HepG2 (cell line): ENCODE data around the gene DNMT1. TPM values are rescaled to one million over a fixed set of nuclear protein-coding genes. Genes with fewer than 3 reads are reported as not detected.

ENCODE experiments used
- AGO2 ChIP-seq: fragments of 200-400 bp; formaldehyde crosslinking; optimal IDR thresholded peaks from 2 replicates; pipeline ENCODE3; 2017; ENCODE audit warnings: mild to moderate bottlenecking, low read depth, low read length, moderate library complexity
- BRD4 ChIP-seq: sonication (generic); formaldehyde crosslinking; IDR thresholded peaks from 2 replicates; pipeline ENCODE4 v1.4.0; 2020; ENCODE audit warnings: missing genetic modification reagents
- CBX5 ChIP-seq: sonication (generic); formaldehyde crosslinking; IDR thresholded peaks from 2 replicates; pipeline ENCODE4 v1.4.0; 2020; ENCODE audit warnings: missing genetic modification reagents, borderline replicate concordance
- CEBPG ChIP-seq: IDR thresholded peaks from 2 replicates; pipeline ENCODE4 v1.6.1; 2016
- HNF4A ChIP-seq: sonication (generic); formaldehyde crosslinking; IDR thresholded peaks from 2 replicates; pipeline ENCODE4 v1.4.0; 2020; ENCODE audit warnings: missing genetic modification reagents
- HOXD1 ChIP-seq: sonication (generic); formaldehyde crosslinking; IDR thresholded peaks from 2 replicates; pipeline ENCODE4 v1.5.0; 2020; ENCODE audit warnings: missing genetic modification reagents
- JDP2 ChIP-seq: sonication (generic); formaldehyde crosslinking; IDR thresholded peaks from 2 replicates; pipeline ENCODE4 v1.8.1; 2022; ENCODE audit warnings: missing genetic modification reagents, borderline replicate concordance
- MTA3 ChIP-seq: sonication (generic); formaldehyde crosslinking; IDR thresholded peaks from 2 replicates; pipeline ENCODE4 v1.4.0; 2020; ENCODE audit warnings: missing genetic modification reagents
- MZF1 ChIP-seq: sonication (generic); formaldehyde crosslinking; IDR thresholded peaks from 2 replicates; pipeline ENCODE4 v1.8.1; 2023; ENCODE audit warnings: mild to moderate bottlenecking, missing genetic modification reagents, borderline replicate concordance
- NAIF1 ChIP-seq: sonication (generic); formaldehyde crosslinking; IDR thresholded peaks from 2 replicates; pipeline ENCODE4 v1.5.0; 2020; ENCODE audit warnings: mild to moderate bottlenecking, missing genetic modification reagents, borderline replicate concordance
- RORA ChIP-seq: sonication (generic); formaldehyde crosslinking; IDR thresholded peaks from 2 replicates; pipeline ENCODE4 v1.5.0; 2020; ENCODE audit warnings: mild to moderate bottlenecking, missing genetic modification reagents, moderate library complexity
- TP53 ChIP-seq: sonication (generic); formaldehyde crosslinking; conservative IDR thresholded peaks from 2 replicates; pipeline ENCODE4 v1.4.0; 2020; ENCODE audit warnings: missing genetic modification reagents
- ZFP36 ChIP-seq: fragments of 150-350 bp; IDR thresholded peaks from 2 replicates; pipeline ENCODE4 v1.6.1; 2018; ENCODE audit warnings: borderline replicate concordance, low read length, low read depth; ENCODE audit not compliant: partially characterized antibody
- ZMYM2 ChIP-seq: sonication (generic); formaldehyde crosslinking; IDR thresholded peaks from 2 replicates; pipeline ENCODE4 v1.8.0; 2022; ENCODE audit warnings: mild to moderate bottlenecking, missing genetic modification reagents
- ZNF232 ChIP-seq: sonication (generic); formaldehyde crosslinking; IDR thresholded peaks from 2 replicates; pipeline ENCODE4 v1.4.0; 2020; ENCODE audit warnings: missing genetic modification reagents, borderline replicate concordance
- ZNF264 ChIP-seq: sonication (generic); formaldehyde crosslinking; IDR thresholded peaks from 2 replicates; pipeline ENCODE4 v1.4.0; 2020; ENCODE audit warnings: missing genetic modification reagents
- ZNF451 ChIP-seq: sonication (generic); formaldehyde crosslinking; IDR thresholded peaks from 2 replicates; pipeline ENCODE4 v1.5.0; 2020; ENCODE audit warnings: mild to moderate bottlenecking, missing genetic modification reagents
- ZNF562 ChIP-seq: sonication (generic); formaldehyde crosslinking; IDR thresholded peaks from 2 replicates; pipeline ENCODE4 v1.8.0; 2022; ENCODE audit warnings: missing genetic modification reagents, borderline replicate concordance
- polyA plus RNA-seq, 8 experiments: library from polyadenylated mRNA; depleted of rRNA in 3 of 8; stranded (reverse) in 7 of 8; unstranded in 1 of 8; fragments of >200 nt; fragmentation: Illumina TruSeq in 4 of 8; extraction: Trizol in 4 of 8; gene quantifications; 2 replicates each; pipeline versions ENCODE4 v1.2.1 to v1.2.3, GENCODE V29; 2011 to 2016; ENCODE audit warnings: low read depth in 4 of 8, missing spikeins in 1 of 8, mixed read lengths in 1 of 8; ENCODE audit not compliant: insufficient read depth in 1 of 8
- total RNA-seq, 5 experiments: library from RNA; depleted of rRNA; stranded (reverse); fragments of >200 nt; fragmentation: Illumina TruSeq; extraction: Trizol; gene quantifications; 2 replicates each; pipeline ENCODE4 v1.2.3, GENCODE V29; 2016; ENCODE audit warnings: low read depth in 1 of 5
- TF ChIP-seq, protein P1 (sequence below): sonication (generic); formaldehyde crosslinking; IDR thresholded peaks from 2 replicates; pipeline ENCODE4 v1.9.0; 2021; ENCODE audit warnings: missing genetic modification reagents, borderline replicate concordance
- TF ChIP-seq, protein P2 (sequence below): sonication (generic); formaldehyde crosslinking; IDR thresholded peaks from 2 replicates; pipeline ENCODE4 v1.4.0; 2020; ENCODE audit warnings: missing genetic modification reagents
- TF ChIP-seq, protein P3 (sequence below): sonication (generic); formaldehyde crosslinking; IDR thresholded peaks from 2 replicates; pipeline ENCODE4 v1.9.0; 2021; ENCODE audit warnings: missing genetic modification reagents, mild to moderate bottlenecking, borderline replicate concordance
- TF ChIP-seq, protein P4 (sequence below): IDR thresholded peaks from 2 replicates; pipeline ENCODE4 v1.6.1; 2018; ENCODE audit warnings: missing genetic modification reagents
- TF ChIP-seq, protein P5 (sequence below): sonication (generic); formaldehyde crosslinking; IDR thresholded peaks from 2 replicates; pipeline ENCODE4 v1.5.0; 2020; ENCODE audit warnings: missing genetic modification reagents
- TF ChIP-seq, protein P6 (sequence below): sonication (generic); formaldehyde crosslinking; IDR thresholded peaks from 2 replicates; pipeline ENCODE4 v1.4.0; 2020; ENCODE audit warnings: mild to moderate bottlenecking, missing genetic modification reagents

The DNMT1 gene
- total and polyA plus RNA-seq, 2 of the 13 experiments (the other 11 are each of a cell fraction or from before 2014, with no cell fraction given), result 31.2 to 91.1 TPM

DNA sequence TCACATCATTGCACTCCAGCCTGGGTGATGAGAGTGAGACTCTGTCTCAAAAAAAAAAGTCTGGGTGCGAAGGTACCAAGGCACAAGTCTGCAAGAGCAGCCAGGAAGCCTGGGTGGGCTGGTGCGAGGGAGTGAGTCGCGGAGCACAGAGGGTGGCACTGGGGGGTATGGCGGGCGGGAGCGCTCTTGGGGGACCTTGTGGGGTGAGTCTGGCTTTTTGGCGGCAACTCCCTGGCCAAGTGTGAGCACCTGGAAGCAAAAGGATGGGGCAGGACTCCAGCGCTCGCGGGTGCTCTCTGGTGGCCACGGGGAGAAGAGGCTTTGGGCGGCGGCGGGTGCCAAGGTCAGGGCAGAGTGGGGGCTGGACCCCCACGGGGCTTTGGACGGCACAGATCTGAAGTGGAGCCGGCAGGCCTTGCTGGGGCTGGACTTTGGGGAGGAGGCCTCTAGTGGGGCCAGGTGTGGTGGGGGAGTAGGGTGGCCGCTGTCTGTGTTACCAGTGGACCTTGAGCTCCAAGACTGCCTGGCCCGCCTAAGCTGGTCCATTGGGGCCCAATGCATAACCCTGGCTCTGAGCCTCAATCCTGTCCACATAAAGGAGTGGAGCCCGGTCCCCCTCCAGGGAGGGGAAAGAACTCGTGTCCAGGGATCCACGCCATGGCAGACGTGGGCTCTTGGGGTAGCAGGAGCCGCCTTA lies 81.7 kb downstream of the DNMT1 start (continued):
- TF ChIP-seq, protein P1, sequence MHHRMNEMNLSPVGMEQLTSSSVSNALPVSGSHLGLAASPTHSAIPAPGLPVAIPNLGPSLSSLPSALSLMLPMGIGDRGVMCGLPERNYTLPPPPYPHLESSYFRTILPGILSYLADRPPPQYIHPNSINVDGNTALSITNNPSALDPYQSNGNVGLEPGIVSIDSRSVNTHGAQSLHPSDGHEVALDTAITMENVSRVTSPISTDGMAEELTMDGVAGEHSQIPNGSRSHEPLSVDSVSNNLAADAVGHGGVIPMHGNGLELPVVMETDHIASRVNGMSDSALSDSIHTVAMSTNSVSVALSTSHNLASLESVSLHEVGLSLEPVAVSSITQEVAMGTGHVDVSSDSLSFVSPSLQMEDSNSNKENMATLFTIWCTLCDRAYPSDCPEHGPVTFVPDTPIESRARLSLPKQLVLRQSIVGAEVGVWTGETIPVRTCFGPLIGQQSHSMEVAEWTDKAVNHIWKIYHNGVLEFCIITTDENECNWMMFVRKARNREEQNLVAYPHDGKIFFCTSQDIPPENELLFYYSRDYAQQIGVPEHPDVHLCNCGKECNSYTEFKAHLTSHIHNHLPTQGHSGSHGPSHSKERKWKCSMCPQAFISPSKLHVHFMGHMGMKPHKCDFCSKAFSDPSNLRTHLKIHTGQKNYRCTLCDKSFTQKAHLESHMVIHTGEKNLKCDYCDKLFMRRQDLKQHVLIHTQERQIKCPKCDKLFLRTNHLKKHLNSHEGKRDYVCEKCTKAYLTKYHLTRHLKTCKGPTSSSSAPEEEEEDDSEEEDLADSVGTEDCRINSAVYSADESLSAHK (CRISPR knock-in tag), result no peak
- TF ChIP-seq ZFP36, result no peak
- TF ChIP-seq, protein P2, sequence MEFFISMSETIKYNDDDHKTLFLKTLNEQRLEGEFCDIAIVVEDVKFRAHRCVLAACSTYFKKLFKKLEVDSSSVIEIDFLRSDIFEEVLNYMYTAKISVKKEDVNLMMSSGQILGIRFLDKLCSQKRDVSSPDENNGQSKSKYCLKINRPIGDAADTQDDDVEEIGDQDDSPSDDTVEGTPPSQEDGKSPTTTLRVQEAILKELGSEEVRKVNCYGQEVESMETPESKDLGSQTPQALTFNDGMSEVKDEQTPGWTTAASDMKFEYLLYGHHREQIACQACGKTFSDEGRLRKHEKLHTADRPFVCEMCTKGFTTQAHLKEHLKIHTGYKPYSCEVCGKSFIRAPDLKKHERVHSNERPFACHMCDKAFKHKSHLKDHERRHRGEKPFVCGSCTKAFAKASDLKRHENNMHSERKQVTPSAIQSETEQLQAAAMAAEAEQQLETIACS (CRISPR knock-in tag), result no peak
- TF ChIP-seq JDP2 (CRISPR knock-in tag), result no peak
- TF ChIP-seq CEBPG (CRISPR knock-in tag), result no peak
- TF ChIP-seq ZNF562 (CRISPR knock-in tag), result no peak
- no peak for TF ChIP-seq MTA3 (CRISPR knock-in tag)
- no peak for TF ChIP-seq ZNF264 (CRISPR knock-in tag)
- TF ChIP-seq MZF1, result no peak
- no peak for TF ChIP-seq BRD4
- no peak for TF ChIP-seq TP53
- TF ChIP-seq, protein P3, sequence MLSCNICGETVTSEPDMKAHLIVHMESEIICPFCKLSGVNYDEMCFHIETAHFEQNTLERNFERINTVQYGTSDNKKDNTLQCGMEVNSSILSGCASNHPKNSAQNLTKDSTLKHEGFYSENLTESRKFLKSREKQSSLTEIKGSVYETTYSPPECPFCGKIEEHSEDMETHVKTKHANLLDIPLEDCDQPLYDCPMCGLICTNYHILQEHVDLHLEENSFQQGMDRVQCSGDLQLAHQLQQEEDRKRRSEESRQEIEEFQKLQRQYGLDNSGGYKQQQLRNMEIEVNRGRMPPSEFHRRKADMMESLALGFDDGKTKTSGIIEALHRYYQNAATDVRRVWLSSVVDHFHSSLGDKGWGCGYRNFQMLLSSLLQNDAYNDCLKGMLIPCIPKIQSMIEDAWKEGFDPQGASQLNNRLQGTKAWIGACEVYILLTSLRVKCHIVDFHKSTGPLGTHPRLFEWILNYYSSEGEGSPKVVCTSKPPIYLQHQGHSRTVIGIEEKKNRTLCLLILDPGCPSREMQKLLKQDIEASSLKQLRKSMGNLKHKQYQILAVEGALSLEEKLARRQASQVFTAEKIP (CRISPR knock-in tag), result no peak
- TF ChIP-seq, protein P4, sequence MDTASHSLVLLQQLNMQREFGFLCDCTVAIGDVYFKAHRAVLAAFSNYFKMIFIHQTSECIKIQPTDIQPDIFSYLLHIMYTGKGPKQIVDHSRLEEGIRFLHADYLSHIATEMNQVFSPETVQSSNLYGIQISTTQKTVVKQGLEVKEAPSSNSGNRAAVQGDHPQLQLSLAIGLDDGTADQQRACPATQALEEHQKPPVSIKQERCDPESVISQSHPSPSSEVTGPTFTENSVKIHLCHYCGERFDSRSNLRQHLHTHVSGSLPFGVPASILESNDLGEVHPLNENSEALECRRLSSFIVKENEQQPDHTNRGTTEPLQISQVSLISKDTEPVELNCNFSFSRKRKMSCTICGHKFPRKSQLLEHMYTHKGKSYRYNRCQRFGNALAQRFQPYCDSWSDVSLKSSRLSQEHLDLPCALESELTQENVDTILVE (CRISPR knock-in tag), result no peak
- TF ChIP-seq AGO2, result peak; percentile 95
- TF ChIP-seq HNF4A (CRISPR knock-in tag), result peak; percentile 64
- TF ChIP-seq ZNF232 (CRISPR knock-in tag), result no peak
- TF ChIP-seq ZNF451 (CRISPR knock-in tag), result no peak
- TF ChIP-seq, protein P5, sequence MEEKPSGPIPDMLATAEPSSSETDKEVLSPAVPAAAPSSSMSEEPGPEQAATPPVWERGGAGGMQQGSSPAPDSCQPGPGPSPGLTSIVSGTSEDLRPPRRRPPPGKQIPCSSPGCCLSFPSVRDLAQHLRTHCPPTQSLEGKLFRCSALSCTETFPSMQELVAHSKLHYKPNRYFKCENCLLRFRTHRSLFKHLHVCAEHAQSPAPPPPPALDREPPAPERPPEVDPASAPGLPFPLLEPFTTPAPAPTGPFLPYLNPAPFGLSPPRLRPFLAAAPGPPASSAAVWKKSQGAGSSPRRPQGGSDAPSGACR (CRISPR knock-in tag), result no peak
- no peak for TF ChIP-seq HOXD1 (CRISPR knock-in tag)
- 0 out of 2 replicates have a peak, but pooled peaks have one; percentile 24 for TF ChIP-seq CBX5 (CRISPR knock-in tag)
- no peak for TF ChIP-seq NAIF1 (CRISPR knock-in tag)
- no peak for TF ChIP-seq RORA (CRISPR knock-in tag)
- no peak for TF ChIP-seq ZMYM2
- TF ChIP-seq, protein P6, sequence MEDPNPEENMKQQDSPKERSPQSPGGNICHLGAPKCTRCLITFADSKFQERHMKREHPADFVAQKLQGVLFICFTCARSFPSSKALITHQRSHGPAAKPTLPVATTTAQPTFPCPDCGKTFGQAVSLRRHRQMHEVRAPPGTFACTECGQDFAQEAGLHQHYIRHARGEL (CRISPR knock-in tag), result no peak
